Lower leg skin (tissue), 3 donors: ENCODE data around the gene PRRT3.

Experiments
- CTCF ChIP-seq, 3 donors: fragments of 450-650 bp; IDR thresholded peaks; one replicate each; pipeline ENCODE4 v1.5.1; 2016; ENCODE audit warnings: antibody characterized with exemption in 3 of 3, mild to moderate bottlenecking in 3 of 3, moderate library complexity in 2 of 3
- POLR2A ChIP-seq, 2 donors: fragments of 450-650 bp; IDR thresholded peaks; one replicate each; pipeline ENCODE4 v1.6.1; 2016 to 2017; ENCODE audit warnings: antibody characterized with exemption in 2 of 2, mild to moderate bottlenecking in 1 of 2, moderate library complexity in 1 of 2

GRCh38 chr3:9951962-9952805 lies at the start of gene PRRT3:
- no peak for TF ChIP-seq CTCF (IDR thresholded peaks at IDR 0.05)
- no peak for TF ChIP-seq POLR2A (IDR thresholded peaks at IDR 0.05)
